Measurements from ENCODE around the gene CD247.

CD247 gene

GRCh38 chr1:167450843-167451242, 67.5 kb downstream of the CD247 start:
- no peaks in the 10 kb centered on the region for H3K36me3 ChIP-seq (ENCODE audit: control insufficient read depth in 1 of 2, insufficient read depth in 2 of 2, low read depth in 1 of 2, low read length in 2 of 2)
- H2BK12ac ChIP-seq (ENCODE audit: low read length in 2 of 2) = no peak overlapping the region
- H3K27me3 ChIP-seq (ENCODE audit: control insufficient read depth in 1 of 2, insufficient read depth in 1 of 2, low read length in 2 of 2) = peaks cover 8% of the 10 kb centered on the region in 2 experiments
- H3K4me3 ChIP-seq (ENCODE audit: insufficient read depth in 1 of 2, low read depth in 1 of 2, low read length in 2 of 2) = no peak overlapping the region
- no peak overlapping the region for H2AFZ ChIP-seq (ENCODE audit: low read depth, low read length)
- H3K23ac ChIP-seq (ENCODE audit: low read length in 2 of 2) = no peak overlapping the region
- H3K27ac ChIP-seq (ENCODE audit: low read length, poor library complexity, severe bottlenecking) = no peak overlapping the region
- no peak overlapping the region for H3K4ac ChIP-seq (ENCODE audit: low read depth in 1 of 2, low read length in 2 of 2)
- 97% methylated on average over 4 of the region's 5 CpGs for WGBS
- H3K4me1 ChIP-seq (ENCODE audit: control insufficient read depth, insufficient read depth, low read depth, low read length) = peaks cover 3% of the 10 kb centered on the region
- H2BK120ac ChIP-seq (ENCODE audit: low read depth, low read length) = no peak overlapping the region
- no peak overlapping the region for H3K14ac ChIP-seq (ENCODE audit: low read length in 2 of 2)
- H3K18ac ChIP-seq (ENCODE audit: low read depth in 1 of 2, low read length in 2 of 2) = no peak overlapping the region
- no peak overlapping the region for H2AK5ac ChIP-seq (ENCODE audit: low read length, severe bottlenecking)
- H2BK15ac ChIP-seq (ENCODE audit: low read depth, poor library complexity, severe bottlenecking) = no peak overlapping the region
- H3K79me1 ChIP-seq (replicated peaks; ENCODE audit: low read length, poor library complexity, severe bottlenecking) = no peaks in the 10 kb centered on the region
- H4K91ac ChIP-seq (ENCODE audit: low read length) = no peak overlapping the region
- no peak overlapping the region for H4K8ac ChIP-seq (ENCODE audit: low read length)
- H2BK5ac ChIP-seq (ENCODE audit: low read depth, low read length, poor library complexity, severe bottlenecking) = no peak overlapping the region
- H3K4me2 ChIP-seq (ENCODE audit: low read length, poor library complexity, severe bottlenecking) = no peak overlapping the region
- no peak for DNase-seq
- H3K9ac ChIP-seq (ENCODE audit: low read length) = no peak overlapping the region
- no peaks in the 10 kb centered on the region for H3K9me3 ChIP-seq (ENCODE audit: control insufficient read depth, low read length)

DNA sequence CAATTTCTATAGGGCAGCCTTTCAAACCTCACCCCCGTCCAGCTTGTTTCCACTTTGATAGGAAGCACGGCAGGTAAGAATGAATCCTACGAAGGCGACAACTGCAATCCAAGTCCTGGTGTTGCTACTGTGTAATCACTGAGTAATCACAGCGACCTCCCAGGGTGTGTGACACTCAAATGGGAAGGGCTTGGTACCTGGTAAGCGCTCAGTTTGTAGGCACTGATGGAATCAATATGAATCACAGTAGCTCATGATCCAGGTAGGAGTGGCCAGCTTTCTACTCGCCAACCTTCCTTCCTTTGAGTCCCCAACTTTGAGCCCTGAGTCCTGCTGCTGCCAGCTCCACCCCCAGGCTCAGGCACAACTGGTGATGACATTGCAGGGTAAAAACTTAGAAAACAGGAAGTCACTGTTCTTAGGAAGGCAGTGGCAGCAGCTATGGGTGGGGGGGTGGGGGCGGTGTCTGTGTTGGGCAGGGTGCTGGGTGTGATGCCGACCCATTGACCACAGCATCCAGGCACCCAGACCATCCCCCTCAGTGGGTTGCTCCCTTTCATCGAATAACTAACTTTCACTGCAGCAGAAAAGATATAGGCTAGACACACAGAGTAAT, 70.7 kb downstream of the CD247 start:
- no peaks in the 10 kb centered on the region for H3K79me1 ChIP-seq (replicated peaks; ENCODE audit: low read length, poor library complexity, severe bottlenecking)
- no peak overlapping the region for H3K4ac ChIP-seq (ENCODE audit: low read depth in 1 of 2, low read length in 2 of 2)
- H3K4me3 ChIP-seq (ENCODE audit: insufficient read depth in 1 of 2, low read depth in 1 of 2, low read length in 2 of 2) = no peak overlapping the region
- H3K36me3 ChIP-seq (ENCODE audit: control insufficient read depth in 1 of 2, insufficient read depth in 2 of 2, low read depth in 1 of 2, low read length in 2 of 2) = no peaks in the 10 kb centered on the region
- H2BK12ac ChIP-seq (ENCODE audit: low read length in 2 of 2) = no peak overlapping the region
- no peak overlapping the region for H4K91ac ChIP-seq (ENCODE audit: low read length)
- no peaks in the 10 kb centered on the region for H3K9me3 ChIP-seq (ENCODE audit: control insufficient read depth, low read length)
- H3K18ac ChIP-seq (ENCODE audit: low read depth in 1 of 2, low read length in 2 of 2) = no peak overlapping the region
- DNase-seq = no peak
- no peak overlapping the region for H2BK15ac ChIP-seq (ENCODE audit: low read depth, poor library complexity, severe bottlenecking)
- no peak overlapping the region for H4K8ac ChIP-seq (ENCODE audit: low read length)
- no peak overlapping the region for H3K4me2 ChIP-seq (ENCODE audit: low read length, poor library complexity, severe bottlenecking)
- no peak overlapping the region for H3K27ac ChIP-seq (ENCODE audit: low read length, poor library complexity, severe bottlenecking)
- no peak overlapping the region for H2AK5ac ChIP-seq (ENCODE audit: low read length, severe bottlenecking)
- H3K14ac ChIP-seq (ENCODE audit: low read length in 2 of 2) = no peak overlapping the region
- H3K4me1 ChIP-seq (ENCODE audit: control insufficient read depth, insufficient read depth, low read depth, low read length) = no peaks in the 10 kb centered on the region
- WGBS = 62% methylated on average over 7 of the region's 10 CpGs
- no peak overlapping the region for H2AFZ ChIP-seq (ENCODE audit: low read depth, low read length)
- H3K27me3 ChIP-seq (ENCODE audit: control insufficient read depth in 1 of 2, insufficient read depth in 1 of 2, low read length in 2 of 2) = peaks cover 11 to 23% of the 10 kb centered on the region in 2 experiments
- H3K23ac ChIP-seq (ENCODE audit: low read length in 2 of 2) = no peak overlapping the region
- H2BK120ac ChIP-seq (ENCODE audit: low read depth, low read length) = no peak overlapping the region
- H3K9ac ChIP-seq (ENCODE audit: low read length) = no peak overlapping the region
- H2BK5ac ChIP-seq (ENCODE audit: low read depth, low read length, poor library complexity, severe bottlenecking) = no peak overlapping the region

DNA sequence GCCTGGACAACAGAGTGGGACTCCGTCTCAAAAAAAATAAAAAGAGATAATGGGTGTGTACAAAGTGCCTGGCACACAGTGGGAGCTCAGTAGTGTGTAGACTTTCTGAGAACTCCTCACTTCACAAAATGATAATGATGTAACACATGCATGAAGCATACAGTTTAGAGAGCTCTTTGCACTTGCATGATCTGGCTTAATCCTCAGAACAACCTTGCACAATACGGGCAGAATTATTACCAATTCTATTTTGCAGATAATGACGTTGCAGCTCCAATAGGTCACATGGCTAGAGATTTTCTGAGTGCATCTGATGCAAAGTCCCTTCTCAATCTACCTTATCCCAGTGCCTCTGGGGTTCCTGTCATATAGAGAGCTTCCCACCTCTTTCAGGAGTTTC, 71.4 kb downstream of the CD247 start:
- H3K9ac ChIP-seq (ENCODE audit: low read length) = no peak overlapping the region
- H2BK120ac ChIP-seq (ENCODE audit: low read depth, low read length) = no peak overlapping the region
- no peak overlapping the region for H4K91ac ChIP-seq (ENCODE audit: low read length)
- no peak overlapping the region for H2AFZ ChIP-seq (ENCODE audit: low read depth, low read length)
- H3K18ac ChIP-seq (ENCODE audit: low read depth in 1 of 2, low read length in 2 of 2) = no peak overlapping the region
- no peaks in the 10 kb centered on the region for H3K9me3 ChIP-seq (ENCODE audit: control insufficient read depth, low read length)
- no peak overlapping the region for H3K14ac ChIP-seq (ENCODE audit: low read length in 2 of 2)
- whole genome bisulfite sequencing = 99% methylated on average over 3 of the region's 3 CpGs
- no peak overlapping the region for H3K4me3 ChIP-seq (ENCODE audit: insufficient read depth in 1 of 2, low read depth in 1 of 2, low read length in 2 of 2)
- no peak overlapping the region for H4K8ac ChIP-seq (ENCODE audit: low read length)
- H3K36me3 ChIP-seq (ENCODE audit: control insufficient read depth in 1 of 2, insufficient read depth in 2 of 2, low read depth in 1 of 2, low read length in 2 of 2) = no peaks in the 10 kb centered on the region
- no peaks in the 10 kb centered on the region for H3K79me1 ChIP-seq (replicated peaks; ENCODE audit: low read length, poor library complexity, severe bottlenecking)
- H2BK15ac ChIP-seq (ENCODE audit: low read depth, poor library complexity, severe bottlenecking) = no peak overlapping the region
- H3K27me3 ChIP-seq (ENCODE audit: control insufficient read depth in 1 of 2, insufficient read depth in 1 of 2, low read length in 2 of 2) = peaks cover 11 to 23% of the 10 kb centered on the region in 2 experiments
- no peak overlapping the region for H2BK12ac ChIP-seq (ENCODE audit: low read length in 2 of 2)
- no peak overlapping the region for H3K23ac ChIP-seq (ENCODE audit: low read length in 2 of 2)
- no peak overlapping the region for H2AK5ac ChIP-seq (ENCODE audit: low read length, severe bottlenecking)
- H3K4me1 ChIP-seq (ENCODE audit: control insufficient read depth, insufficient read depth, low read depth, low read length) = no peaks in the 10 kb centered on the region
- H3K4me2 ChIP-seq (ENCODE audit: low read length, poor library complexity, severe bottlenecking) = no peak overlapping the region
- H2BK5ac ChIP-seq (ENCODE audit: low read depth, low read length, poor library complexity, severe bottlenecking) = no peak overlapping the region
- H3K27ac ChIP-seq (ENCODE audit: low read length, poor library complexity, severe bottlenecking) = no peak overlapping the region
- H3K4ac ChIP-seq (ENCODE audit: low read depth in 1 of 2, low read length in 2 of 2) = no peak overlapping the region
- DNase-seq = no peak

DNA sequence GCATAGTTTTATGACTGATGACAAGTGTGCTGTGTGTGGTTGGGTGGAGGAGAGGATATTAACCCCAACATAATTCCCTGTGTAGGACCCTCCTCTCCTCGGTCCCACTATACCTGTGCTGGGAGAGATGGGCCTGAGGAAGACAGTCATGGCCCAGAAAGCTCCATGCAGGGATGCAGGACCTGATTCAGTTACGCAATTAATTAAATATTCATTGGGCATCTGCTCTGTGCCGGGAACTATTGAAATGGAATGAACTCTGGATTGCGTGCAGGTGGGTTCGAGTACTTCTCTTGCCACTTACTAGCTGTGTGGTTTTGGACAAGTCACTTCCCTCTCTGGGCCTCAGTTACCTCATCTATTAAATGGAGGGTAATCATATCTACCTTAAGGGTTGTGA, 74.6 kb downstream of the CD247 start:
- Histone ChIP-seq H3K36me3 (ENCODE audit: control insufficient read depth in 1 of 2, insufficient read depth in 2 of 2, low read depth in 1 of 2, low read length in 2 of 2) (no peaks in the 10 kb centered on the region), H2AFZ (ENCODE audit: low read depth, low read length) (no peak overlapping the region), H3K18ac (ENCODE audit: low read depth in 1 of 2, low read length in 2 of 2) (no peak overlapping the region), H3K14ac (ENCODE audit: low read length in 2 of 2) (no peak overlapping the region), H2BK12ac (ENCODE audit: low read length in 2 of 2) (no peak overlapping the region), H4K8ac (ENCODE audit: low read length) (no peak overlapping the region), H3K23ac (ENCODE audit: low read length in 2 of 2) (no peak overlapping the region), H3K79me1 (replicated peaks; ENCODE audit: low read length, poor library complexity, severe bottlenecking) (no peaks in the 10 kb centered on the region), H2BK120ac (ENCODE audit: low read depth, low read length) (no peak overlapping the region), H3K4me2 (ENCODE audit: low read length, poor library complexity, severe bottlenecking) (no peak overlapping the region), H3K9me3 (ENCODE audit: control insufficient read depth, low read length) (no peaks in the 10 kb centered on the region), H3K9ac (ENCODE audit: low read length) (no peak overlapping the region), H3K4me3 (ENCODE audit: insufficient read depth in 1 of 2, low read depth in 1 of 2, low read length in 2 of 2) (no peak overlapping the region), H2BK5ac (ENCODE audit: low read depth, low read length, poor library complexity, severe bottlenecking) (no peak overlapping the region), H4K91ac (ENCODE audit: low read length) (no peak overlapping the region), H3K27me3 (ENCODE audit: control insufficient read depth in 1 of 2, insufficient read depth in 1 of 2, low read length in 2 of 2) (peaks cover 31 to 48% of the 10 kb centered on the region in 2 experiments), H2AK5ac (ENCODE audit: low read length, severe bottlenecking) (no peak overlapping the region), H3K4ac (ENCODE audit: low read depth in 1 of 2, low read length in 2 of 2) (no peak overlapping the region), H3K4me1 (ENCODE audit: control insufficient read depth, insufficient read depth, low read depth, low read length) (peaks cover 8% of the 10 kb centered on the region), H2BK15ac (ENCODE audit: low read depth, poor library complexity, severe bottlenecking) (no peak overlapping the region), H3K27ac (ENCODE audit: low read length, poor library complexity, severe bottlenecking) (no peak overlapping the region)
- no peak for DNase-seq
- WGBS = 80% methylated on average over 5 of the region's 5 CpGs
